HG02840 (cell line): ENCODE results near the gene CNOT8.

ENCODE experiments used
- ATAC-seq: cut with Tn5 transposase; IDR thresholded peaks from one replicate; pipeline ENCODE4 v1.9.1; 2021; ENCODE audit warnings: mild to moderate bottlenecking, moderate library complexity, moderate number of reproducible peaks; ENCODE audit not compliant: unreplicated experiment, low FRiP score

Gene CNOT8

DNA sequence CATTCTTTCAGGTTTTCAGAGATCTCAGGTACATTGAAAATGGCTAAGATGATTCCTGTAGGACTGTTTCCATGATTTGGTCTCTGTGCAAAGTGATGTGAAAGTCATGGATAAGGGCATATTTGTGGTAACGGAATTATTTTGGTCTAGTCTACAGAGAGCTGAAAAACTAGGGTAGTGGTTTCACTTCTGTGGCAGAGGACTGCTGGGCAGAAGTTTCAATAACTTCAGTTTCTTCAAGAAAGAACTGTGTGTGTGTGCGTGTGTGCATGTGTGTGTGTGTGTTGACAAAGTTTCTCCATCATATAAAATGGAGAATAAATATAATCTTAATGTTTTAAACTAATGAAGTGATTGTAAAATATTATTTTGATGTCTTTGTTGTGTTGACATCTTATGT lies 4.3 kb downstream of the CNOT8 start:
- ATAC-seq: no peak

DNA sequence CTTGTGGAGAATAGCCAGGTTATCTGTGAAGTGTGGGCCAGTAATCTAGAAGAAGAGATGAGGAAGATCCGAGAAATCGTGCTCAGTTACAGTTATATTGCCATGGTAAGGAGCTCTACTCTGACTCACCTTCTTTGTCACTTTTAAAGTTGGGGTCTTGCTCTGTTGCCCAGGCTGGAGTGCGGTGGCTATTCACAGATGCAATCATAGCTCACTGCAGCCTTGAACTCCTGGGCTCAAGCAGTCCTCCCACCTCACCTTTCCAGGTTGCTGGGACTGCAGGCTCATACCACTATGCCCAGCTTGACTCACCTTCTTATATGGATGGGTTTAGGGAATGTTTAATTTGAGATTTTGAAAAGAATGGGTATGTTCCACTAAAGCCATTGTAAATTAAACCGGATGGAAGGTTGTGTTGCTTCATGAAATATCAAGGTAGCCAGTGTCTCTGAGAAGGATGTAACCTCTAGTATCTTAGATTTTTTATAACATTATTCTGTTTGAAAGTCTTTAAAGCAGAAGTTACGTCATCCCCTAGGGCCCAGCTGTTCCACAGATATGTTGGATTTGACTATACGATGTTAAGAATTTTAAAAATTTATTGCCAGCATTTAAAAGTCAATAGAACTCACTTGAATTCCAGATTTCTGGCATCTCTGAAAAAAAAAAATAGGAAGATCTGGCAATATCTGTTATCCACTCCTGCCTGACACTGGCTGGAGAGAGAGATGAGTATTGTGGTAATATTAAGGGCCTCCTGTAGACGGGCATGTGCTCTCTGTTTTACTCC lies 5.1 kb downstream of the CNOT8 start:
- no peak for ATAC-seq

DNA sequence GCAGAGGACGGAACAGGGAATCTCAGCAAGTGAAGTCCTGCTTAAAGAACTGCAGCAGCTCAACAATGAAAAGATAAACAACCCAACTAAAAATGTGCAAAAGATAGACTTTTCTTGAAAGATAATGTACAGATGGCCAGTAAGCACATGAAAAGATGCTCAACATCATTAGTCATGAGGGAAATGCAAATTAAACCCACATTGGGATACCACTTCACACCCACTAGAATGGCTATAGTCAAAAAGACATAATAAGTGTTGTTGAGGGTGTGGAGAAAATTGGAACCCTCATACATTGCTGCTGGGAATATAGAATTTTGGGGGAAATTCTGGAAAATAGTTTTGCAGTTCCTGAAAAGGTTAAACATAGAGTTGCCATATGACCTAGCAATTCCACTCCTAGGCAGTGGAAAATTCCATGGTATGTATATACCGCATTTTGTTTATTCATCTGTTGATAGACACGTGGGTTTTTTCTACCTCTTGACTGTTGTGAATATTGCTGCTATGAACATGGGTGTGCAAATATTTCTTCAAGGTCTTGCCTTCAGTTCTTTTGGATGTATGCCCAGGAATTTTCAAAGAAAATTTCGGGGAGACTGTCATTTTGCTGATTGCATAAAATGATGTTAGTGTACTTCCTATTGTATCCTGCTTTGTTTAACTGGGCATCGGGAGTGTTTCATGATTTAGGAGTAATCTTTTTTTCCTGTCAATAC lies 7.2 kb downstream of the CNOT8 start:
- ATAC-seq: no peak

DNA sequence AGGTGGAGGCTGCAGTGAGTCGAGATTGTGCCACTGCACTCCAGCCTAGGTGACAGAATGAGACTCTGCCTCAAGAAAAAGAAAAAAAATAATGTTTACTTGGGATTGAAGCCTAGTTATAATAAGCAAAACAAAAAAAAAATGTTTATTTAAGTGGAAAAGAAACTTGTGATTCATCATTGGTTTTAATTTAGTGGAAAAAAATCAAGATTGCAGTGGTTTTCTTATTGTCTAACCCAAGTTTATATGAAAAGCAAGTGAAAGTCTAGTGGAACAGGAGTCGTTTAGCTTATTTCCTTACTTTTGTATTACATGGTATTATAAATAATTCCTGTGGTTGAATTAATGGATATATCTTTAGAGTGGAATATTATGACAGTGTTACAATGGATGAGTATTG lies 8.4 kb downstream of the CNOT8 start:
- no peak for ATAC-seq

DNA sequence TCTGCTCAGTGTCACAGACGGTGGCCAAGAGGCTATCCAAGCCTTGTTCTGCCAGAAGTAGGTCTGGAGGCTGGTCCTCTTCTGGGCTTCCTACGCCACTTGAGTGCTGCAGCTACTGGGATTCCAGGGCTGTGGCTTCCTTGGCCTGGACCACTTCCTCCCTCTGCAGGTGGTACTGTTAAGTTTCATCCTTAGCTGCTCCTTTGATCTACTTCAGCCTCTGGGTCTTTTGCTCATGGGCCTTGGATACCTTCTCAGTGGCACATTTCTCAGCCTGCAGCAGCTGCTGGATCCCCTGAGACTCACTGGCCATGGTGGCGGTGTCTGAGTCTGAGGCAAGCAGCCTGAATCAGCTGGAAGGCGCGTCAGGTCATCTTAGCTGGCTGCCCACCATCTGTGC lies 10.3 kb downstream of the CNOT8 start:
- no peak for ATAC-seq

DNA sequence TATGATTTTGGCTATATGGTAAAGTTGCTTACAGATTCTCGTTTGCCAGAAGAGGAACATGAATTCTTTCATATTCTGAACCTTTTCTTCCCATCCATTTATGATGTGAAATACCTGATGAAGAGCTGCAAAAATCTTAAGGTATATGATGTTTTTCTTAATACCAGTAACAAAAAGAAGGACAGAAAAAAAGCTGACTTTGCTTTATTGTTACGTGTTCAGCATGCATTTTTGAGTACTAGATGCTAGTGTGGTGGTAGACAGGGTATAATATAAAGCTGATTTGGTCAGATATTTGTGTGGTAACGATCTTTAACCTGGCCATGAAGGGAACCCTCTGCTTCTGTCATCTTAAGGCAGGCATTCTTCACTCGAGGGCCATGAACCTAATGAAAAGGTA lies 13.3 kb downstream of the CNOT8 start:
- ATAC-seq: no peak

DNA sequence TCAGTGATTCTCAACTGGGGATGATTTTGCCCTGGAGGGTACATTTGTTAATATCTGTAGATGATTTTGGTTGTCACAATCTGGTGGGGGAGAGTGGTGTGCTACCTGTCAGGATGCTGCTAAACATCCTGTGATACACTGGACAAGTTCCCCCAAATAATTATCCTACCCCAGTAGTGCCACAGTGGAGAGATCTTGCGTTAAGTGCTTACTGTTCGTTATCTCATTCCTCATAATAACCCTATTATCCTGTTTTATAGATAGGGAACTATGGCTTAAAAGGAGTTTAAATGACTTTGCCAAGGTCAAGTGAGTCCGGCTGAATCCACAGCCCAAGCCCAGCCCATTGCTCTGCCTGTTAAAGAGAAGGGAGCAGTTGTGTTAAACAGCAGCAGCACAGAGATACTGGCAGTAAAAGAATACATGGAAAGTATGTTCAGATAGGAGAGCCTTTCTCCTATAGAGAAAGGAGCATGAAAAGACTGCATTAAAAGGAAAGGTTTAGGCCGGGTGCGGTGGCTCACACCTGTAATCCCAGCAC lies 15.4 kb downstream of the CNOT8 start:
- no peak for ATAC-seq

DNA sequence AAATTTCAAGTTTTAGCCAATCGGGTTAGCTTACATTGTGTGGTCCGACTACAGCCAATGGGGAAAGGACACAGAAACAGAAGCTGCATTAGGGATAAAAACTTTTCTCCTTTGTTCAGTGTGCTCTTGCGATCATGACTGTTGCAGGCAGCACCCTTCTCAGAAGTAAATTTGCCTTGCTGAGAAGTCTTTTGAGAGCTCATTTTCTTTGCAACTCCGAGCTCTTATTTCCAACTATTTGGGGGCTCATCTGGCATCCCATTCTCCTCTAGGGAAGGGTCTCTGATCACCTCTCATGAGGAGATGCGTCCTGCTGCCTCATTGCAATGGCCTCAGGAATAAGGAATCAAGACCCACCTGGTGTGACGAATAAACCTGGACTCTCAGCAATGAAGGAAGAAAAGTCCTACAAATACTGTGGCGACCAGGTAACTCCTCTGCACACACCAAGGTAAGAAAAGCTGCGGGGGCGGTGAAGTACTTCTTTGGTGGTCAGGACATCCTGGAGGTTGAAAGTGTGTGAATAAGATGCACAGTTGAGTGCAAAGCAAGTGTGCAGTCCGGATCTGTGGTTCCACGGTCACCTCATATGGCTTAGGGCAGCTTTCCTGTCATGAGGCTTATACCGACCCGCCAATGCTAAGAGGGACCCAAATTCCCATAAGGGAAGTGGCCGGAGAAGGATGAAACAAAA lies 20.4 kb downstream of the CNOT8 start:
- no peak for ATAC-seq

DNA sequence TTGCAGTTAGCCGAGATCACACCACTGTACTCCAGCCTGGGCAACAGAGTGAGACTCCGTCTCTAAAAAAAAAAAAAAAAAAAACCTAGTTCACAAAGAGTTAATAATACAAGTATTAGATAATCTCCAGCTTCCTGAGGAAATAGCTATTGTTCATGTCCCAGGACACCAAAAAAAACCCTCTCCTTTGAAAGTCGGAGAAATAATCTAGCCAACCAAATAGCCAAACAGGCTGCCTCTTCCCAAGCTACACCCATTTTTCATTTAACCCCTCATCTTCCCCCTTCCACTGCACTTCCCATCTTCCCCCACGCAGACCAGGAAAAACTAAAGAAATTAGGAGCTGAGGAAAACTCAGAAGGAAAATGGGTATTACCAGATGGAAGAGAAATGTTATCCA lies 23.6 kb downstream of the CNOT8 start:
- no peak for ATAC-seq

DNA sequence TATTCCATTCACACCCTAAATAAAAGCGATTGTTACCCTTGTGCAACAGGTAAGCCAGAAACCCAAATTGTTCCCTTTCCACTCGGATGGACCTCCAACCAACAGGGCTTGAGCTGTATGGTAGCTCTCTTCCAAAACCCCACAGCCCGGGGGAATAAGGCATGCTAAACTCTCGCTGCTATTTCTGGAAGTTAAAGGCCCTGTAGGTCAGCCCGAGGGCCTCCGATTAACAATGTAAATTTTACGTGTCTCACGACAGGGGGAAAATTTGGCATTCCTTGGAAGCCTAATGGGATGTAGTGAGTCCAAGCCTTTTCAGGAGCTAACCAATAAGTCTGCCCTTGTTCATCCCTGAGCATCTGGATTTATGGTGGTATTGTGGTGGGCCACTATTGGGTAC lies 26.0 kb downstream of the CNOT8 start:
- no peak for ATAC-seq

DNA sequence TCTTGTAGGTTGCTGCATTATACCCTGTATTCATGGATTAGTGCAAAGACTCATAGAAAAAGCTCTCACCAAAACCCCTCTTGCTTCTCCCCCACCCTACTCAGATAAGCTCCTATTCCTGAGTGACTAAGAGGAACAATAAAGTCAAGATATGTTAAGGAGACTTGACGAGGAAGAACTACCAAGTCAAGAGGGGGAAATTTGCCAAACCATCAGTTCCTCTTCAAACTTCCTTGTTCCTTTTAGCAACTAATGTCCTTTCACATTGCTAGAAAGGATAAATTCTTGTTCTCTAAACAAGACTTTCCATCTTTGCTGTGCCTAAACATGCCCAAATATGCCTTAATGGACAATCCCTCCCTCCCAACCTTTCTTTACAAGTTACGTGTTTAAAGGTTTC lies 27.0 kb downstream of the CNOT8 start:
- ATAC-seq: no peak

DNA sequence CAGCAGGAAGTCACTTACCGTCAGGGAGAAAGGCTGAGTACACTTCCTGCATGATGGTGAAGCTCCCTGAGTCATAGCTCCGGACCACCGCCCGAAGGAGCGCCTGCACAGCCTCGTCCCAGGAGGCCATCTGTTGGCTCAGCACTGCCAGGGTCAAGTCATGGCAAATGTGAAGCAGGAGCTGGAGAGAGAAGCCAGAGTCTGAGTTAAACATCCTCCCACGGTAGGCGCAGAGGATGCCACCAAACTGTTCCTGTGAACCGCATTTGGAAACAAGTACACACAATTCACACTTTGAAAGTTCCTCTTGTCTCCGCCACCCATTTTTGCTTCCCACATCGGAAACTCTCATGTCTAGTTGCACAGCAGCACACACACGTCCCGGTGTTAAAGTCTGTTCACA lies 33.9 kb downstream of the CNOT8 start:
- ATAC-seq: no peak

DNA sequence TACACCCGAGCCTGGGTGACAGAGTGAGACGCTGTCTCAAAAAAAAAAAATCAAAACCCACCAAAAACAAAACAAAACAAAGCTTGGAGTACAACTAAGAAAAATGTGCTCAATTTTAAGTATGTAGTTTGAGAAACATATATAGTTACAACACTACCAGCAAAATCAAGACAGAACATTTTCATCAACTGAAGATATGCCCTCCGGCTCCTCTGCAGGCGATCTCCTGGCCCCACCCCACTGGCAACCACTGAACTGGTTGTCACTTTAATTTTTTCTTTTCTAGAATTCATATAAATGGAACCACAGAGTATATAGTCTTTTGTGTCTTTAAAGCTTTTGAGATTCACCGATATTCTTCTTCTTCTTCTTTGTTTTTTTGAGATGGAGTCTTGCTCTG lies 35.0 kb downstream of the CNOT8 start:
- no peak for ATAC-seq

DNA sequence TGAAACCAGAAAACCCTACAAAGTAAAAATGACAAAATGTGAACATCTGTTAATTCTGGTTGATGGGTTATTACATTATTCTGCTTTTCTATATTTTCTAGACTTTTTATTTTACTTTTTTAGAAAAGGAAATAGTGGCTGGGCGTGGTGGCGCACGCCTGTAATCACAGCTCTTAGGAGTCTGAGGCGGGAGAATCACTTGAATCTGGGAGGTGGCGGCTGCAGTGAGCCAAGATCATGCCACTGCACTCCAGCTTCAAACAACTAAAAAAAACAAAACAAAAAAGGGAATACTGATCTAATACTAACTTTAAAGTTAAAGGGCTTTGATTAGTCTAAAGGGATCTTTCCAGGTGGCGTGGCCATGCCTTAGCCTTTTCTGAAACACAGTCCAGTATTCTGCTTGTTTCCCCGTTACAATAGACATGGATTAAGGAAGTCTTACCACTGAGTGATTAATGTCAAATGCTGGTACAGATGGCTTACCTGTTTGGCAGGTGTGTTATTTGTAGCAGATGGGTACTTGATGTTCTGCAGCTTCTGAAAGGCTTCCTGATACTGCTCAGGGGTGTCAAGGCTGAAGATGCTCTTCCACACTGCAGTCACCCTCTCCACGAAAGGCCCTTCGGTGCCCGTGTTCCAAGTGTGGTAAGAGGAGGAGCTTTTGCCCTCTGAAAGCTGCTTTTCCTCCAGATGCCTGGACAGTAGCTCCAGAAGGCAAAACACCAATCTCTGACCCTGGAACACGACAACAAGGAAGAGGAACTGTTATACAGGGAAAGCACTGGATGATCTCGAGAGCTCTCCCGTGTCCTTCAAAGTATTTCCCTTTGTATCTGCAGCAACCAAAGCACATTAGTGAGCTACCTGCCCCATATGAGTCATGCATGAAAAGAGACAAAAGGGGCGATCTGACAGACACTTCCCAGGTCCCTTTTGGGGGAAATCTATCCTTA lies 37.5 kb downstream of the CNOT8 start:
- no peak for ATAC-seq

DNA sequence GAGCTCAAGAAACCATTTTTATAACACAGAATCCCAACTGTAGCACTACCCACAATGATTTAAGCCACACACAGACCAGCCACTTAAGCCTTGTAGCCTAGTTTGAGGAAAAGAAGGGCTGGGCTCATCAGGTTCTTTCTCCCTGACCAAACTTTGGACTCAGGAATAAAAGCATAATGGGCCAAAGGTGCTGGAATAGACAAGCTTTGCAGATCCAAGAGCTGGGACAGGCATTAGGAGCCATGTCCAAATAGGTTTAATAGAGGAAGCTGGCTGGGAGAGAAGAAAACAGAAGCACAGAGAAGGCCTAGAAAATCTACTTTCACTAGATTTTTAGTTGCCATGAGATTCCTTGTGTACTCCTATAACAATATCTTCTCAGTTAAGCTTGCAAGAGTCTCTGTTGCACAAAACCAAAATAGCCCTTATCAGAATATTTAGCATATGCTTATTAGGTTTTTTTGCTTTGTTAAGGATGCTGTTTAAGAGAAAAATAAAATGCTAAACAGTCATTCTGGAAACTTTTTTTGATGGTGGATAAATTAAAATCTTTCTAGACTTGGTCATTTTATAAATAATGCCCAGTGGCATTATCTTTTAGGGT lies 38.2 kb downstream of the CNOT8 start:
- no peak for ATAC-seq

DNA sequence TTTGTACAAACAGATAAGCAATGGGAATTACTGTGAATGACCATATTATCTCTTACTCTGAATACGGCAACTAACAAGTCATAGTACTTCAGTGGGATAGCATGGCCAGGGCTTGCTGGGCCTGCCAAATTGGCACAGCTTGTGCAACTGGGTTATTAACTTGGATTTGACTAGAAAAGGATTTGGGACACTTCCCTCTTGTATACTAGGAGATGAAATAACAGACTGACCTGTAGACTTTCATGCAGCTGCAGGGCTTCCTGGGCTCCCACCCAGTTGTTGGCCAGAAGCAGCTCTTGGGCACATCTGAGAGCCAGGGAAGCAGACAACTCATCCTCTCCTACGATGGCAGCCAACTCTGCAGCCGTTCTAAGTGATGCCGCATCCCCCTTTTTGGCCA lies 39.8 kb downstream of the CNOT8 start:
- no peak for ATAC-seq

DNA sequence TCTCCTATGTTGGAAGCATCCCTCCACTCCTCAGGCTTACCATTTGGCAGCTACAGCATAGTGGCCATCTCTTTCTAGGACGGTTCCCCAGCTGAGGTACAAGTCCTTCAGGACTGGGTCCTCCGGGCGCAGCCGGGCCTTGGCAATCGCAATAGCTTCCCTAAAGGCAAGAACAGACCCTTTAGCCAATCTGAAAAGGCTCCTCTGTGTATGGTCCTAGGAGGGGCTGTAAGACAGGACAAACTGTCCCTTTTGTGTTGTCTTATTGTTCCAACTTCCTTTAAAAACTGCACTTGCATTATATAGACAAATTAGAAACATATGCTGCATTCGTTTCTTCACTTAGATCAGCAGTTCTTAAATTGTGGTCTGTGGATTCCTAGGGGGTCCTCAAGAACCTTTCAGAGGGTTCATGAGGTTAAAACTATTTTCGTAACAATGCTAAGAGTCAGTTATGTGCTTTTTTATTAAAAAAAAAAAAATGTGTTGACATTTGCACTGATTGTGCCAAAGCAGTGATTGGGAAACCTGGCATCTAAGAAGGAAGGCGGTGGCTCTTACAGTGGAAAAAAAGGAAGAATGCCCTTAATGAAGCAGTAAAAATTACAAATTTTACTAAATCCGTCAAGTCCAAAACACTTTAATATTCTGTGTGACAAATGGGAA lies 40.9 kb downstream of the CNOT8 start:
- ATAC-seq: no peak

DNA sequence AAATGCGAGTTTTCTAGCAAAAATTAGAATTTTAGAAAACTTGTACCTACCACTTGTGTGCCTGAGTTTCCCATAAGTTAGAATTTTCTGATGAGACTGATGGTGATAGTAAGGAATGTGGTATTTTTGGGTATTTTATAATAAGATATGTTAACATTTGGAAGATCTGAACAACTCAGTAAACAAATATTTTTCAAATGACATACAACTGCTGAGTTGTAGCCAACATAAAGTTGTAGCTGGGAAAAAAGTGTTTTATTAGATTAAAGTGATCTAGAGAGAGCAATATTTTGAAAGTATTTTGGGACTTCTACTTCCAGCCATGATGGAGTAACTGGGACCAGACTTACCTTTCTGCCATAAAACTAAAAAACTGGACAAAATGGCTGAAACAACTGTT lies 41.6 kb downstream of the CNOT8 start:
- ATAC-seq: no peak

DNA sequence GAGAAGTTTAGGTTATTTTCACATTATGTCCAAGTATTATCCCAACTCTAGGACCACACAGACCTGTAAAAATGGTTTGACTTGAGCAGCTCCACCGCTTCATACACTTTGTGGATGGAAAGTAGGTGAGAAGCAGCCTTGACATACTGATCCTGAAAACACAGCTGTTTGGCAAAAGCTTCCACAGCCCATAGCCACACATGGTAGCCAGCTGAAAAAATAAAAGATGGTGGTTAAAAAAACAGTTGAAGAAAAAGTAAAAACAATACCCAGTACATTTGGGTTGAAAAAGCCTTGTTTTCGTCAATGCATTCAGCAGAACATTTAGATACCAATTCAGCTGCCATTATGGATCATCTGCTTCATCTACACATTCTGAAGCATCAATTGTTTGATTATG lies 42.8 kb downstream of the CNOT8 start:
- ATAC-seq: no peak
